GM21367 (cell line): Measurements from ENCODE around the gene DUSP23.

Experiments used
- ATAC-seq: cut with Tn5 transposase; IDR thresholded peaks from one replicate; pipeline ENCODE4 v1.9.1; 2021; ENCODE audit not compliant: unreplicated experiment

The DUSP23 gene

GRCh38 chr1:159783724-159784123, 3.0 kb downstream of the DUSP23 start:
- ATAC-seq = no peak

GRCh38 chr1:159786465-159786864, 5.7 kb downstream of the DUSP23 start:
- no peak for ATAC-seq

GRCh38 chr1:159786966-159787365, 6.2 kb downstream of the DUSP23 start:
- ATAC-seq = no peak

- ATAC-seq = no peak
Observed at GRCh38 chr1:159790237-159790917, 9.6 kb downstream of the DUSP23 start.

GRCh38 chr1:159791031-159791430, 10.3 kb downstream of the DUSP23 start:
- no peak for ATAC-seq

GRCh38 chr1:159791461-159791860, 10.7 kb downstream of the DUSP23 start:
- no peak for ATAC-seq

- no peak for ATAC-seq
Observed at GRCh38 chr1:159795534-159795933, 14.8 kb downstream of the DUSP23 start.

- ATAC-seq = no peak
Observed at GRCh38 chr1:159798893-159799292, 18.1 kb downstream of the DUSP23 start.

- no peak for ATAC-seq
Observed at GRCh38 chr1:159799446-159799985, 18.8 kb downstream of the DUSP23 start.

GRCh38 chr1:159800177-159800930, 19.6 kb downstream of the DUSP23 start:
- ATAC-seq = peak; percentile 59

- ATAC-seq = no peak
Observed at GRCh38 chr1:159802111-159802510, 21.3 kb downstream of the DUSP23 start, which contains the start of gene FCRL6. FCRL6 (plus strand) TSS chr1:159802360; CDS start chr1:159802425, 65 bp downstream.

- ATAC-seq = no peak
Observed at GRCh38 chr1:159803956-159804689, 23.4 kb downstream of the DUSP23 start.

GRCh38 chr1:159804924-159805323, 24.2 kb downstream of the DUSP23 start:
- no peak for ATAC-seq

GRCh38 chr1:159815926-159816325, 35.2 kb downstream of the DUSP23 start:
- ATAC-seq = no peak

- no peak for ATAC-seq
Observed at GRCh38 chr1:159817276-159818041, 36.7 kb downstream of the DUSP23 start.

- ATAC-seq = no peak
Observed at GRCh38 chr1:159821171-159821867, 40.6 kb downstream of the DUSP23 start.

- no peak for ATAC-seq
Observed at GRCh38 chr1:159823406-159823805, 42.6 kb downstream of the DUSP23 start.

GRCh38 chr1:159825564-159825963, 44.8 kb downstream of the DUSP23 start:
- ATAC-seq = no peak

- ATAC-seq = no peak
Observed at GRCh38 chr1:159826441-159827101, 45.8 kb downstream of the DUSP23 start, which contains the start of gene SLAMF8. SLAMF8 (plus strand) TSS chr1:159826873; CDS start chr1:159826899, 26 bp downstream.
